HK-2 (cell line): ENCODE measurements around the gene FUS.
A peak's percentile ranks its signal among the peaks of the same experiment; 100 is the strongest.
"Not testable (repeated sequence)": the region's sequence is repeated elsewhere in the genome, so short reads cannot be mapped to it uniquely, and the experiment has no call there.

Experiments used
- DNase-seq: peaks from one replicate; pipeline ENCODE4 v3.0.0-alpha.2; 2018; ENCODE audit not compliant: unreplicated experiment

Gene FUS

GRCh38 chr16:31179747-31180459, at the start of gene FUS:
FUS (plus strand) TSS chr16:31180139; CDS start chr16:31180215, 76 bp downstream.
- DNase-seq: peak; percentile 94

- no peak for DNase-seq
Measured at GRCh38 chr16:31130336-31130891, 49.5 kb upstream of the FUS start.

DNA sequence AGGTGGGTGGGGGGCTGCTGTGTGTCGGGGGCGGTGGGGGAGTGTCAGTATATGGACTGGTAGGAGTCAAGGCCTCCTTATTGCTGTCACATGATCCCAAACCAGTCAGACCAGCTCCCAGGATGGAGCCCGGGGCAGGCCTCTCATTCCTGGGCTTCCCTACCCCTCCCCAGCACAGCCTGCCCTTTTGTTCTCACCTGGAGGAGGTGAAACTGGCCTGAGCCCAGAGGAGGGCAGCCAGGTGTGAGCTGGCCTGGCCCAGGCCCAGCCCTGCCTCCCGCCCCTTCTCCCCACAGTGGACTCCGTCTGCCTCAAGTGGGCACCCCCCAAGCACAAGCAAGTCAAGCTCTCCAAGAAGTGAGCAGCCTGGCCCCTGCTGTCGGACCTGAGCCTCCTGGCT, 49.0 kb upstream of the FUS start:
- no peak for DNase-seq

GRCh38 chr16:31131416-31131815, 48.5 kb upstream of the FUS start:
- no peak for DNase-seq

DNA sequence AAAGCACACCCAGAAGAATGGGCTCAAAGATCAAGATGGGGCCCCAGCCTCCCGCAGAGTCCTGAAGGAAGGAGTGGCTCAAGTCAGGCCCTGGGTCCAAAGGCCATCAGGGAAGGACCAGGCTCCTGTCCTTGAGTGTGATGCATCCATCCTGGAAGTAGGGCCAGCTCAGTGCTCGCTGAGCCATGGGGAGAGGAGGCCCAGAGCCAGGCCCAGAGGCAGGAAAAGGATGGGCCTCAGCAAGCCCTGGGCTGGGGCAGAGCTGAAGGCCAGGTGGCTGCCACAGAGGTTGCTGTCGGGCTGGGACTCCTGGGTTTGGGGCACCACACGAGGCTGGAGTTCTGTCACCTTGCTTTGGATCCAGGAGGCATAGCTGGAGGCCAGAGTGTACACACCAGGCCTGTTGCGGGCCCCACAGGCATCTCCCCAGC, 48.1 kb upstream of the FUS start:
- no peak for DNase-seq

GRCh38 chr16:31132303-31132979, 47.5 kb upstream of the FUS start:
- DNase-seq: no peak

- DNase-seq: no peak
Measured at GRCh38 chr16:31133046-31133501, 46.9 kb upstream of the FUS start.

GRCh38 chr16:31134091-31134571, 45.8 kb upstream of the FUS start:
- no peak for DNase-seq

DNA sequence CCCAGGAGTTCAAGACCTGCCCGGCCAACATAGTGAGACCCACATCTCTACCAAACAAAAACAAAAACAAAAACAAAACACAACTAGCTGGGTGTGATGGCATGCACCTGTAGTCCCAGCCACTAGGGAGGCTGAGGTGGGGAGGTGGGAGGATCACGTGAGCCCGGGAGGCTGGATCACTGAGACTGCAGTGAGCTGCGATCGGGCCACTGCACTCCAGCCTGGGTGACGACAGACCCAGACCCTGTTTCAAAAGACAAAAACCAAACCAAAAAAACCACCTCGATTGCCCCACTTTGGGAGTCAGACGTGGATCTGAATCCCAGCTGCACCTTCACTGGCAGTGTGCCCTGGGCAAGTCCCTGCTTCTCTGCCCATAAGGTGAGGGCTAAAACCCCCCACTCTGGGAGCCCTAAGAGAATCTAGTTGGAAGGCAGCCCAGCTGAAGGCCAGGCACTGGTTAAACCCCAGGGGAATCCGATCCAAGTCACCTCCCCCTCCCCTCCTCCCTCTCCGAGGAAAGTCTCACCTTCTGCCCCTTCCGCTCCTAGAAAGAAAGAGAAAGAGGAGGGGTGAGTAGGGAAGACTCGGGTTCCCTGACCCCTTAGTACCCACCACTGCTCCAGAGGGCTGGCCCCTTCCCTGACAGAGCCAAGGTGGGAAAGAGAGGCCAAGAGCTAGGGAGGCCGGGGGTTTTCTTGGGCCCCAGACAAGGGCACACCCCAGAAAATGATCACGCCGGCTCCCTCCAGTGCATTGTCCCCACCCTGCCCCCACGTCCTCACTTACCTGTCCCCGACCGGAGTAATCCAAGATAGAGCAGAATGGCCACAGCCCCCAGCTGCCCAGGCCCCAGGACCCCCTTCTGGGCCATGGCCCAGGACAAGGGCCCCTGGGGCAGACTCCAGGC, 45.1 kb upstream of the FUS start:
- no peak for DNase-seq

- DNase-seq: peak; percentile 67
Measured at GRCh38 chr16:31135535-31136286, 44.2 kb upstream of the FUS start, which contains the start of gene PRSS8. PRSS8 (minus strand) TSS chr16:31135727; CDS start chr16:31135498, 229 bp downstream.

GRCh38 chr16:31136287-31136662, 43.7 kb upstream of the FUS start:
- no peak for DNase-seq

DNA sequence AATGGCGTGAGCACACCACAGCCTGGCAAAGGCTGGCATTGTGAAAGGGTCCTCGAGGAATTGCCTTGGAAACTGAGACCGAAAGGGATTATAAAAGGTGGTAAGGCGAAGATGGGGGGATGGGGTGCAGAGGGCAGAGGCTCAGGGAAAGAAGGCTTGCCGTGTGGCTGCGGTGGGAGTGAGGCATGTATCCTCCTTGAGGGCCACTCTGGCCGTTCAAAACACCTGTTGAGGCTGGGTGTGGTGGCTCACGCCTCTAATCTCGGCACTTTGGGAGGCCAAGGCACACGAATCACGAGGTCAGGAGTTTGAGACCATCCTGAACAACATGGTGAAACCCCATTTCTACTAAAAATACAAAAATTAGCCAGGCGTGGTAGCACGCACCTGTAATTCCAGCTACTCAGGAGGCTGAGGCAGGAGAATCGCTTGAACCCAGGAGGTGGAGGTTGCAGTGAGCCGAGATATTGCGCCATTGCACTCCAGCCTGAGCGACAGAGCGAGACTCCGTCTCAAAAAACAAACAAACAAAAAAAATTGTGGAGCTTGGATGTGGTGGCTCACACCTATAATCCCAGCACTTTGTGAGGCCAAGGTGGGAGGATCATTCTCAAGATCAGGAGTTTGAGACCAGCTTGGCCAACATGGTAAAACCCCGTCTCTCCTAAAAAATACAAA, 43.0 kb upstream of the FUS start:
- DNase-seq: not testable (repeated sequence)

- DNase-seq: peak; percentile 93
Measured at GRCh38 chr16:31138621-31139578, 41.0 kb upstream of the FUS start.

DNA sequence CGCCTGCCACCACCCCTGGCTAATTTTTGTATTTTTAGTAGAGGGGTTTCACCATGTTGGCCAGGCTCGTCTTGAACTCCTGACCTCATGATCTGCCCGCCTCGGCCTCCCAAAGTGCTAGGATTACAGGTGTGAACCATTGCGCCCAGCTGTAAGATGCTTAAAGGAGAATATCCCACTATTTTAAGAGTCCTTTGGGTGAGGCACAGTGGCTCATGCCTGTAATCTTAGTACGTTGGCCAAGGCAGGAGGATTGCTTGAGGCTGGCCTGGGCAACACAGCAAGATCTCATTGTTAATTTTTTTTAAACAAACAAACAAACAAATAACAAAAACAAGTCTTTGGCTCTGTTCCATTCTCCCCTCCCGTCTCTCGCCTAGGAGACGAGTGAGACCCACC, 38.9 kb upstream of the FUS start:
- DNase-seq: not testable (repeated sequence)

DNA sequence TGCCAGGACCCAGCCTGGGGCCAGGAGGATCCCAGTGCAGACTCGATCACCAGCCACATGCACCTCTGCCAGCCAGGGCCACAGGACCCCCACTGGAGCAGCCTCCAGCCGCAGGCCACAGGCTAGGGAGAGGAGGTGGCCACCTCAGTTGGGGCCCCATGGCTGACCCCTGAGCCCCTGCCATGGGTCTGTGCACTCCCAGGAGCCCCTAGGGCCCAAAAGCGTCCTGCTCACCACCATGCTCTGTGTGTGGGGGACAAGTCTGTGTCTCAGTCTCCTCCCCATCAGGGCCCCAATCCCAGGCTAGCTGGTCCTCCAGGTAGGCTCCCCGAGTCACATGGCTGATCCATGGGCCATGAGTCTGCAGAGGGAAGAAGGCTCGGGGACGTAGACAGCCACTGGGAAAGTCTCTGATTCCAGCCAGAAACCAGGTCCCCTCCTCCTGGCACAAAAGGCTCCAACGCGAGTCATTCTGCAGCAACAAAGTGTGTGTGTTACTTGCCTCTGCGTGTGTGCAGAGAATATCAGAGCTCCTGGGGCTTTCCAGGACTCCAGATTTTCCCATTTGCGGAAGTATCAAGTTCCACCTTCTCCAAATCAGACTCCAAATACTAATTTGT, 38.3 kb upstream of the FUS start:
- DNase-seq: no peak

GRCh38 chr16:31142109-31143010, 37.6 kb upstream of the FUS start:
- DNase-seq: peak; percentile 100

GRCh38 chr16:31143011-31143693, 36.8 kb upstream of the FUS start:
- no peak for DNase-seq
